HL-60 (cell line): ENCODE measurements around the gene NAP1L4.

Source experiments
- DNase-seq, 2 experiments: peaks; one replicate each; pipeline ENCODE4 v3.0.0-alpha.2; 2010 to 2020; ENCODE audit warnings: low read depth in 1 of 2, low spot score in 1 of 2
- H3K27ac ChIP-seq: fragments of 250-450 bp; sonication (Bioruptor Pico); replicated peaks from 2 replicates; pipeline ENCODE4 v1.5.1; 2020; ENCODE audit warnings: mild to moderate bottlenecking, moderate library complexity
- H3K27me3 ChIP-seq: fragments of 250-450 bp; sonication (Bioruptor Pico); 2 replicates; pipeline ENCODE4 v1.5.1; 2021; ENCODE audit warnings: mild to moderate bottlenecking, moderate library complexity; ENCODE audit not compliant: insufficient read depth, poor library complexity, severe bottlenecking
- H3K4me3 ChIP-seq: replicated peaks from 2 replicates; pipeline ENCODE4 v1.5.1; 2011; ENCODE audit warnings: mild to moderate bottlenecking, control low read depth, low read length; ENCODE audit not compliant: insufficient read depth
- CTCF ChIP-seq: IDR thresholded peaks from one replicate; pipeline ENCODE4 v1.5.1; 2011; ENCODE audit warnings: low read length, control low read depth, inconsistent platforms; ENCODE audit not compliant: insufficient read depth
- GABPA ChIP-seq: IDR thresholded peaks from 2 replicates; pipeline ENCODE4 v1.6.1; 2012; ENCODE audit warnings: low read depth
- POLR2AphosphoS5 ChIP-seq: IDR thresholded peaks from 2 replicates; pipeline ENCODE4 v1.6.1; 2012; ENCODE audit warnings: low read depth
- REST ChIP-seq: IDR thresholded peaks from 2 replicates; pipeline ENCODE4 v1.6.1; 2012; ENCODE audit warnings: low read depth; ENCODE audit not compliant: insufficient replicate concordance
- SPI1 ChIP-seq: IDR thresholded peaks from 2 replicates; pipeline ENCODE4 v1.6.1; 2012; ENCODE audit warnings: low read depth, mild to moderate bottlenecking, borderline replicate concordance

Gene NAP1L4

GRCh38 chr11:3010521-3011275 is 18.6 kb upstream of the NAP1L4 start:
- no peak for DNase-seq
- TF ChIP-seq CTCF = no peak
- no peak for TF ChIP-seq SPI1
- TF ChIP-seq GABPA = no peak
- TF ChIP-seq POLR2AphosphoS5 = no peak
- TF ChIP-seq REST = no peak
- no peak overlapping the region for H3K4me3 ChIP-seq
- no peak overlapping the region for H3K27ac ChIP-seq
- no peaks in the 10 kb centered on the region for H3K27me3 ChIP-seq

- no peak overlapping the region for H3K4me3 ChIP-seq
- H3K27ac ChIP-seq = no peak overlapping the region
- H3K27me3 ChIP-seq = no peaks in the 10 kb centered on the region
- DNase-seq = no peak
- TF ChIP-seq REST = no peak
- TF ChIP-seq POLR2AphosphoS5 = no peak
- TF ChIP-seq SPI1 = no peak
- TF ChIP-seq GABPA = no peak
- no peak for TF ChIP-seq CTCF
Observed at GRCh38 chr11:3010004-3010403, 17.9 kb upstream of the NAP1L4 start.

GRCh38 chr11:3009481-3009880 is 17.4 kb upstream of the NAP1L4 start:
- no peak overlapping the region for H3K4me3 ChIP-seq
- H3K27ac ChIP-seq = no peak overlapping the region
- no peak for TF ChIP-seq CTCF
- no peak for TF ChIP-seq REST
- no peak for TF ChIP-seq GABPA
- no peak for TF ChIP-seq POLR2AphosphoS5
- TF ChIP-seq SPI1 = no peak
- DNase-seq = no peak
- H3K27me3 ChIP-seq = no peaks in the 10 kb centered on the region
